SK-N-MC (cell line): ENCODE measurements around the gene PLSCR3.

Experiments
- EZH2 ChIP-seq: fragments of 200-600 bp; sonication (generic); IDR thresholded peaks from one replicate; pipeline ENCODE4 v1.6.1; 2017; ENCODE audit warnings: antibody characterized with exemption
- FOXP2 ChIP-seq: optimal IDR thresholded peaks from 2 replicates; pipeline ENCODE3; 2011; ENCODE audit warnings: mild to moderate bottlenecking, moderate library complexity; ENCODE audit not compliant: insufficient read depth; ENCODE audit errors: extremely low read length, control extremely low read depth
- POLR2AphosphoS5 ChIP-seq: IDR thresholded peaks from 2 replicates; pipeline ENCODE4 v1.6.1; 2012; ENCODE audit warnings: mild to moderate bottlenecking, low read depth, low read length, borderline replicate concordance

- no peak for TF ChIP-seq POLR2AphosphoS5
- no peak for TF ChIP-seq EZH2
- TF ChIP-seq FOXP2, result no peak
Observed at GRCh38 chr17:7407082-7407481, 12.8 kb upstream of the PLSCR3 start.
